GOT3 (cell line): ENCODE results near the gene AKT2.

ENCODE experiments used
- DNase-seq: peaks from one replicate; lab custom pipeline; 2025; ENCODE audit warnings: mixed read lengths; lab: John Stamatoyannopoulos, UW

The AKT2 gene

GRCh38 chr19:40235238-40236025, 49.7 kb downstream of the AKT2 start:
- DNase-seq: no peak

DNA sequence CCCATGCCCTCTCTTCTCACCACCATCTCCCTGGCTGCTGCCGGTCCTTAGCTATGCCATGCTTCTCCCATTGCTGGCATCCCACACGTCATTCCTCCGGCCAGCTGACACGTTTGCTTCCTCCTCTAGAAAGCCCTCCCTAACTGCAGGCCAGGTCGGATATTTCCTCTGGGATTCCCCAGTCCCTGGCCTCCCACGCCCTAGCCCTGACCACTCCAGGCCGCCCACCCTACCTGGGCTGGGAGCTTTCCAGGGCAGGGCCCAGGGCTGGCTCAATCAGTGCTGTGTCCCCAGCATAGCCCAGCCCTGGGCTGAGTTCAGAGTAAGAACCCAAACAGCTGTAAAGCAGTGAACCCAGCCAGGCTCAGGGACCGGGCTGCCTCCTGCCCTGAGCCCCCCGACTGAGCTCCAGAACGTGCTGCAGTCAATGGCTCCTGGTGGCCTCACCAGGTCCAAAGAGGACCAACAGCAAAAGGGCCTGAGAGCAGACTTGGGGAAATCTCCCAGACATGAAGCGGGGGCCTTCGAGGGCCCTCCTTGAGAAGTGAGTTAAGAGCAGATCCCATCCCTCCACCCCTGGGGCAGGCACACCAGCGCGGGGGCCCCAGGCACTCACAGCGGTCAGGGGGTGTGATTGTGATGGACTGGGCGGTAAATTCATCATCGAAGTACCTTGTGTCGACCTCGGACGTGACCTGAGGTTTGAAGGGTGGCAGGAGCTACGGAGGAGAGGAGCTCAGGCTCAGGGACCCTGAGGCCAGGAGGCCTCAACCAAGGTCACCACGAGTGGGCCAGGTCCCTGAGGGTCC, 50.5 kb downstream of the AKT2 start:
- no peak for DNase-seq

- DNase-seq: no peak
Observed at GRCh38 chr19:40233811-40234389, 51.2 kb downstream of the AKT2 start.

GRCh38 chr19:40232949-40233810, 52.0 kb downstream of the AKT2 start:
- no peak for DNase-seq

GRCh38 chr19:40232479-40232878, 52.7 kb downstream of the AKT2 start:
- no peak for DNase-seq

DNA sequence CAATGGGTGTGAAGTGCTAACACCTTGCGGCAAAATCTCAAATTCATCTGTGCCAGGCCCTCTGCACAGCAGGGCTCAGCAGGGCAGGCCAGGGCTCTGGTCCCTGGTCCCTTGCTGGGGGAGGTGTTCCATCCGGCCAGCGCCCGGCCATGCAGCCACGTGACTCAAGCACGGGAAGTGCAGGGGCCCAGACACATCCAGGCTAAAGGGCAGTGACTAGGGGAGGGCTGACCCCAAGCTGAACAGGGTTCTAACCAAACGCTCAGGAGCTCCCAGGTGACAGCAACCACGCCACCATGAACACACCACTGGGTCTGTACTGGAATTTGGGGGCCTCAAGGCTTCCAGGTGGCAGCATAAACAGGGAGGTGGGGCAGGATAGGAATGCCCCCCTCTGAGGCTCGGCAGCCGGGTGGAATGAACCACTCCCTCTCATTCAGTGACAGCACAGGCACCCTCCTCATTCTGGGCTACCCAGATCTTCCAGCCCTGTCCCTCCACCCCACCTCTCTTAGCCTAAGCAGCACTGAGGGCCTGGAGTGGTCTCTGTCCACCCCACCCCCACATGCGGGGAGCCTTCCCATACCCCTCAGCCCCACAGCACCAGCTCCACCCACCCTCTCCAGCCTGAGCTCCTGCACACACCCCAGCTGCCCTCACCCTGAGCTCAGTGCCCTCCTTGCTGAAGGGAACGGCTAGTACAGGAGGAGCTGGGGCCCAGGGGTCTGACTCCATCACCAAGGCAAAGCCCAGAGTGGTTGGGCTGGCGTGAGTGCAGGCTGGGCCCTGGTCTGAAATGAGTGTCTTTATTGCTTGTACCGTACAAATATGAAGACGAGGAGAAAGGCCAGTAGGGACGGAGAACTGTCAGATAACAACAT, 53.4 kb downstream of the AKT2 start:
- no peak for DNase-seq

DNA sequence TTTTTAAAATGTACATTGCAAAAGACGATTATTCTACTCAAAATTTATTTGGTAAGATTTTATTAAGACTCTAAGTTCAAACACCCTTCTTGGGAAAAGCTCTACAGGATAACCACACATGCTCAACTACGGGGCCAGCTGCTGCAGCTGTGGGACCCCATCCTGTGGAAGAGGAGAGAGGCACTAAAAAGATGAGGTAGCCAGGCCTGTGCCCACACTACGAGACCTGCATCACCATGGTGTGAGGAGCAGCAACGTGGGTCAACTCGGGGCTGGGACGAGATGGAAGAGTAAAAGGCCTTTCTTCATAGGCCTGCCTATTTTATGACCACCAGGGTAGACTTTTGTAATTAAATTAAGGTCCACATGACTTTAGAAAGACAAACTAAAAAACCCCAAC, 54.1 kb downstream of the AKT2 start:
- no peak for DNase-seq

GRCh38 chr19:40229926-40230417, 55.2 kb downstream of the AKT2 start:
- no peak for DNase-seq

GRCh38 chr19:40229484-40229883, 55.7 kb downstream of the AKT2 start:
- DNase-seq: no peak

DNA sequence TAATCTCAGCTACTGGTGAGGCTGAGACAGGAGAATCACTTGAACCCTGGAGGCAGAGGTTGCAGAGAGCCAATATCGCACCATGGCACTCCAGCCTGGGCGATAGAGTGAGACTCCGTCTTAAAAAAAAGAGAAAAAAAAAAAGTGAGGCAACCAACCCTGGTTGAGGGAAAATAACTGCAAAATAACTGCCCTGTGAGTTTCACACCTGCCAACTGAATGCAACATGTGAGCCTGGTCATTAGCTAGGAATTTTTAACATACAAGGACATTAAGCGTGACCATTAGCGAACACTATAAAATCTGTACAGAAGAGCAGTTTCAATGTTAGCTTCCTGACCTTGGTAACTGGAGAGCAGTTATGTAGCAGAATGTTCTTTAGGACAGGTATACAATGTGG, 56.3 kb downstream of the AKT2 start:
- no peak for DNase-seq

- DNase-seq: no peak
Observed at GRCh38 chr19:40228346-40228745, 56.8 kb downstream of the AKT2 start.

DNA sequence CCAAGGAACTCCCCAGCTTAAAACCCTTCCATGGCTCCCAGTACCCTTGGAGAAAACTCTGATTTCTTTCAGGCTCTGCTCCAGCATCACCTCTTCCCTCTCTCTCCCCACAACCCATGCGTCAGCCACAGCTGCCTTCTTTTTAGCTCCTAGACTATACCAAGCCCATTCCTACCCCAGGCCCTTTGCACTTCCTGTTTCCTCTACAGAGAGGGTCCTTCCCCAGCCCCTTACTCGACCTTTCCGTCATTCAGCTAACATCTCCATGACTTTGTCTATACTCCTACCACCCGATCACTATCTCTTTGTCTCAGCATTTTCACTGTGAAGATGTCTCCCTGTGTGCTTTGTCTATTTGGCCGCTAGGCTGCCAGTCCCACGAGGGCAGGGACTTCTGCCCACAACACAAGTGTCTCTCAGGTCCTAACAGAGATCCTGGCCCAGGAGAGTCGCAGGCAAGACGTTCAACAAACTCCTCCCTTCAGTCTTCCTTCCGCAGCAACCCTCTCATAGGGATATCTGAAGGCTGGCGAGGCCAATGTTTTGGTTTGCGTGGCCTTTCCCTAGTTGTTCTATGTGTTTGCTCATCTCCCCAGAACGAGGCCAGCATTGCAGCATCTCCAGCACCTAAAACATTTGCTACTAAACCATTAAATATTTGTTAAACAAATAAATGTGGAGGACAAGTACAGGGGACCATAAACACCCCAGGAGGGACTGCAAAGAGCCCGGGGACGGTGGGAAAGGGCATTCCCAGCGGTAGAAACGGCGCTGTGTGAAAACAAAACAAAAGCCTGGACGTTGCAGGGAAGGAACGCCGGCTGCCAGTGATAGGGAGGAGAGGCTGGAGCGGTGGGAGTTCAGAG, 59.5 kb downstream of the AKT2 start:
- DNase-seq: no peak

GRCh38 chr19:40224342-40225150, 60.6 kb downstream of the AKT2 start:
- no peak for DNase-seq

- DNase-seq: no peak
Observed at GRCh38 chr19:40223135-40223822, 61.9 kb downstream of the AKT2 start.

DNA sequence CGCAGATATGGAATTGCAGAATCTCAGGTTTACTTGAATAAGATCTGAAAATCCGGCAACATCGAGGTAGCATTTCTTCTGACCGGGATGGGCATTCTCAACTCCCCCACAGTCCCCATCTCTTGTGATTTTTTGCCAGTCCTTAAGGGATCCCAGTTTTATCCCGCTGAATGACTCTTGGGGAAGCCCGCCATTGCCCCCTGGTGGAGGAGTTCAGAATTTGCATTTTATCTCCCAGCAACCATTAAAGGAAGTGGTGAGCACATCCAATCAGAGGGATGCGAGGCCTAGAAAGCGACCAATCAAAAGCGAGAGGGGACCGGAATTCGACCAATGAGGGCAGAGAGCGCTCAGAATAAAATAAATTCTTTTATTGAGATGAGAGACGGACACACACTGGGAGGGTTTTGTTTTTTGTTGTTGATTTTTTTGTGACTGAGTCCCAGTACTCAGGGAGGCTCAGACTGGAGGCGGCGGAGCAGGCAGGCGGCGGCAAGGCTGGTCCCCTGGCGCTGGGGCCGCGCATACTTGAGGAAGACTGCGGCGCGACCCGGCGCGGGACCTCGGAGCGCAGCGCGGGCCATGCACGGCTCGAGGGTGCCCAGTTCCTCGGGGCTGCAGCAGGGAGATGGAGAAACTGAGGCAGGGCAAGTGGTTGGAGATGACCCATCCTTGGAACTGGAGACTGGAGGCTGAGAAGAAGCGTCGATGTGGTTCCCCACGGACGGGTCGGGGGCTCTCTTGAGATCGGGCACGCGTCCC, 63.1 kb downstream of the AKT2 start:
- DNase-seq: peak; percentile 35

DNA sequence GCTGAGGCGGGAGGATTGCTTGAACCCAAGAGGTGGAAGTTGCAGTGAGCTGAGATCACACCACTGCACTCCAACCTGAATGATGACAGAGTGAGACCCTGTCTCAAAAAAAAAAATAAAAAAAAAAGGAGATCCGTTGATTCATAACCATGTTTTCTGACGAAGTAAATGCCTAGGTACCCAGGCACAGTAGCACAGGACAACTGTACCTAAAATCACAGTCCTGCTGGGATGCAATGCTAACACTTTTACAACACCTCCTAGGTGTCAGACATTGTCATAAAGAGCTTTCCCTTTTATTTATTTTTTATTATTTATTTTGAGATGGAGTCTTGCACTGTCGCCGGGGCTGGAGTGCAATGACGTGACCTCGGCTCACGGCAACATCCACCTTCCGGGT, 64.5 kb downstream of the AKT2 start:
- DNase-seq: no peak

GRCh38 chr19:40219721-40220276, 65.3 kb downstream of the AKT2 start:
- peak; percentile 44 for DNase-seq
